SW480 (cell line): ENCODE measurements around the gene PP2D1.
"Not testable (repeated sequence)": the region's sequence is repeated elsewhere in the genome, so short reads cannot be mapped to it uniquely, and the experiment has no call there.

Experiments
- DNase-seq: peaks from one replicate; pipeline ENCODE4 v3.0.0-alpha.2; 2016; ENCODE audit warnings: low spot score

Gene PP2D1

DNA sequence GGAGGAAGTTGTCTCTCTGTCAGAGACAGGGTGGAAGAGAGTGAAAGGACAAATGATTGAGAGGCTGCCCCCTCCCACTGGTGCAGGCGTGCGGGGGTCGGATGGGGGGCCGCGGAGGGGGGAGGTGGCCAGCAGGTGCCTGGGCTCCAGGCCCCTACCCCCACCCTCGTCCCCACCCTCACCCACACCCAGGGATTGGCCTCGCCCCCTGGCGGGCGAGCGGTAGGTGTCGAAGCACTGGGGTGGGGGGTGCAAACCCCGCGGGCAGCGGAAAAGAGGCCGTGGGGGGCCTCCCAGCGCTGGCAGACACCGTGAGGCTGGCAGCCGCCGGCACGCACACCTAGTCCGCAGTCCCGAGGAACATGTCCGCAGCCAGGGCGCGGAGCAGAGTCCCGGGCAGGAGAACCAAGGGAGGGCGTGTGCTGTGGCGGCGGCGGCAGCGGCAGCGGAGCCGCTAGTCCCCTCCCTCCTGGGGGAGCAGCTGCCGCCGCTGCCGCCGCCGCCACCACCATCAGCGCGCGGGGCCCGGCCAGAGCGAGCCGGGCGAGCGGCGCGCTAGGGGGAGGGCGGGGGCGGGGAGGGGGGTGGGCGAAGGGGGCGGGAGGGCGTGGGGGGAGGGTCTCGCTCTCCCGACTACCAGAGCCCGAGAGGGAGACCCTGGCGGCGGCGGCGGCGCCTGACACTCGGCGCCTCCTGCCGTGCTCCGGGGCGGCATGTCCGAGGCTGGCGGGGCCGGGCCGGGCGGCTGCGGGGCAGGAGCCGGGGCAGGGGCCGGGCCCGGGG, 27.9 kb upstream of the PP2D1 start, which contains the start of gene KAT2B:
Gene KAT2B (plus strand): TSS at position 682 of the 783 bp plus-strand sequence. CDS start 32 bp downstream, at position 714.
- peak; percentile 61 for DNase-seq

DNA sequence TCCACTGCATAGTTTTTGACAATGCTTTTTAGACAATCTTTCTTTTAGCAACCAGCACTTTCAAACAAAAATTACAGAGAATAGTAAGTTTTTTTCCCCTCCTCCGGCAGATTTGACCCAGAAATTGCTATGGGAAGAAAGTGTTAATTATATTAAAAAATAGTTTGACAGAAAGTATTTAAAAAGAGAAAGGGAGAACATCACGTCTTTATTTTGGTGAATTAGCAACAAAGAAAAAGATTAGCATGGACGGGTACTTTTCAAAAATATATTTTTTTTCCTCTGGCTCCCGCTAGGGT, 27.4 kb upstream of the PP2D1 start:
- DNase-seq, result no peak

DNA sequence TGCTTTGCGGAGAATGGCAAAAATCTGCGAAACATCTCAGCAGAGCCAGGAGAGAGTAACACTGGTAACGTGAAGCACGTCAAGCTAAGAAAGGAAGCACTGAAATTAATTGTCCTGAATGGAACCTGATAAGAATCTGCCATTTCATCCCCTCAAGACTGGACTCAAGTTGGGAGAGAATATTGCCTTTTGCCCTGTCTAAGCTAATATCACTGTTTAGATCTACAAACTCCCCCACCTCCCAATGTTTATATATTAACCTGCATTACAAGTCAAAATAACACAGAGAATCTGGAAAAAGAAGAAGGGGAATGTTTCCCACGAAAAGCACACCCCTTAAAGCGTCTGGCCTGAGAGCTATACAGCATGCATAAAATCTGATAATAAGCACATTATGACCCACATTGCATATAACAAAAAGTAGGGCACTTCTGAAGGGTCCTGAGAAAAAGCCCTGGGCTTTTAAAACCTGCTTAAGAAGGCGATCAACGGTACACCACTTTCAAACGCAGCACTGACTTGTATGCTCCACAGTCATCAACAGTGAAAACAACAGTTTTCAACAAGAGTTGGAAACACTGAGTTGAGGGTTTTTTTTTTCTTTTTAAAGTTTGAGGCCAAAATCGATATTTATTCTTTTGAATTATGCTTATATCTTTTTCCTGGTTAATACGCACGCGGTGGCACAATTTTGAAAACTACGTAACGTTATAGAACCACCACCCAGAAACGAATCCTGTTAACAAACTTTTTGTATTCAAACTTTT, 26.8 kb upstream of the PP2D1 start:
- DNase-seq, result no peak

- DNase-seq, result no peak
Observed at GRCh38 chr3:20037255-20037996, 25.4 kb upstream of the PP2D1 start.

DNA sequence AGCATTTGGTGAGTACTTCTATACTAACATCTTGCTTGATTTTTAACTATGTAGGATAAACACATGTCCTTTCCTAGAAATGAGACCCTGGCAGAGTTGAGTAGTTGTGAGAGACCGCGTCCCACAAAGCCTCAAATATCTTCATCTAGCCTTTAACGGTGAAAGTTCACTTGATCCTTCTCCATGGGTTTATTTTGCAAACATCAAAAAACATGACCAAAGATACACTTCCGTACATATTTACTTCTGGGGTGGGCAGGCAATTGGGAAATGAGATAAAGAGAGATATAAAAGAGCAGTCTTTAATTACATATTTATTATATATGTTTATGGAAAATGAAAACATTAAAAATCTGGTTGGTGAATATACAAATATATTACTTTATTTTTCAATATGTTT, 23.0 kb upstream of the PP2D1 start:
- no peak for DNase-seq

DNA sequence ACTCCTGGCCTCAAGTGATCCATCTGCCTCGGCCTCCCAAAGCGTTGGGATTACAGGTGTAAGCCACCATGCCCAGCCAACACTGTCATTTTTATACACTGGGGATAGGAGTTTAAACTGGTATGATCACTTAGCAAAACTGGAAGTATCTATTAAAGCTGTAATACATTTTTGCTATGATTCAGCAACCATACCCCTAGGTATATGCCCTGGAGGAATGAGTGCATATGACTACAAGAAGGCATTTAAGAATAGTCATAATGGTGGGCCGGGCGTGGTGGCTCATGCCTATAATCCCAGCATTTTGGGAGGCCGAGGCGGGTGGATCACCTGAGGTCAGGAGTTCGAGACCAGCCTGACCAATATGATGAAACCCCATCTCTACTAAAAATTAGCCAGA, 19.9 kb upstream of the PP2D1 start:
- DNase-seq, result not testable (repeated sequence)

GRCh38 chr3:20028905-20029331, 16.9 kb upstream of the PP2D1 start:
- no peak for DNase-seq

DNA sequence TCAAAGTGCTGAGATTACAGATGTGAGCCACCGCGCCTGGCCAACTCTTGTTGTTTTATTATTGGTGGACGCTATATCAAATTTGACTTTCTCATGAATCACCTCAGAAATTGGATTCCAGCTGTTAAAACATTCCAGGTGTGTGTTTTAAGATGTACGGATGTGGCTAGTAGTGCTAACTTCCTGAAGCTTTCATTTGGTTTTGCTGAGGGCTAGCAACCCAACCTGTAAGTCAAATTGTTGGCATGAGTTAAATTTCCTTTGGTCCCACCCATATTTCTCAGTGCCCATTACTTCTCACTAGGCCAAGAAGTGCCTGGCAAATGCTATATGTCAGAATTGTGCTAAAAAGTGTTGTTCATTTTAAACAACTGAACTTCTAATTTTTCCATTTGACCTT, 15.1 kb upstream of the PP2D1 start:
- DNase-seq, result no peak

GRCh38 chr3:20023623-20024405, 11.8 kb upstream of the PP2D1 start:
- DNase-seq, result no peak

DNA sequence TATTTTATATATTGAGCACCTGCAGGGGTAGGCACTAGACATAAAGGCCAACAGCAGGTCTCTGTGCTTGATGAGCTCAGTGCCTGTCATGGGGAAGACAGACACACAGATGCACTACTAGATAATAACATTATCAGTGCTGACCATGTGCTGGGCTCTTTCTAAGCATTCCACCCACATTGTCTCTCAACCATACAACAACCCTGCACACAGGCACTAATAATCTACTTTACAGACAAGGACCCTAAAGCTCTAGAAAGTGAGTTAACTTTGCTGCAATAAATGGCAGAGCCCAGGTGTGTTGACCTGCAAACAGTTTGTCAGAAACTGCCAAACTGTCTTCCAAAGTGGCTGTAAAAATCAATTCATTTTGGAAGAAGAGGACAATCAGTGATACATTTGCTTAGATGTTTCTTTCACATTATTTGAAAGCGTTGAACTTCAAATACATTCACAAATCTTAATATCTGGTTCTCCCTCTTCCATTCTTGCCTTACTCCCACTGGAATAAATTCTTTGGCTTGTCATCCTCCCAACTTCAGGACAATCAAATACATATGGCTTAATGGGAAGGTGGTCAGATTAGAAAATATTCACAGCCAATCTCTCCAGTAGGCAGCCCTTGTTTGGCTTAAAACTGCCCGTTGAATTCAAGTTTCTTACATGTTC, 11.0 kb upstream of the PP2D1 start:
- DNase-seq, result no peak

GRCh38 chr3:20016076-20016475, 4.0 kb upstream of the PP2D1 start:
- DNase-seq, result not testable (repeated sequence)

GRCh38 chr3:20015525-20015924, 3.5 kb upstream of the PP2D1 start:
- no peak for DNase-seq

GRCh38 chr3:20013396-20013795, 1.3 kb upstream of the PP2D1 start:
- DNase-seq, result no peak

- no peak for DNase-seq
Observed at GRCh38 chr3:20008646-20009045, 3.4 kb downstream of the PP2D1 start.

GRCh38 chr3:20007960-20008359, 4.1 kb downstream of the PP2D1 start:
- DNase-seq, result no peak

GRCh38 chr3:20001932-20002331, 10.1 kb downstream of the PP2D1 start:
- no peak for DNase-seq

DNA sequence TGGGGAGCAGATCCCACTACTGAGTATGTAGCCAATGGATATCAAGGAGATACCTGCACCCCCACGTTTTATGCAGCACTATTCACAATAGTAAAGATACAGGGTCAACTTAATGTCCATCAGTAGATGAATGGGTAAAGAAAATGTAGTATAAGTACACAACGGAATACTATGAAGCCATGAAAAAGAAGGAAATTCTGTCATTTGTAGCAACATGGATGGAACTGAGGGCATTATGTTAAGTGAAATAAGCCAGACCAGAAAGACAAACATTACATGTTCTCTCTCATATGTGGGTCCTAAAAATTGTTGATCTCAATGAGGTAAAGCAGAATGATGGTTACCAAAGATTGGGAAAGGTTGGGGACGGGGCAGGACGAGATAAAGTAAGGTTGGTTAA, 14.6 kb downstream of the PP2D1 start:
- DNase-seq, result no peak

DNA sequence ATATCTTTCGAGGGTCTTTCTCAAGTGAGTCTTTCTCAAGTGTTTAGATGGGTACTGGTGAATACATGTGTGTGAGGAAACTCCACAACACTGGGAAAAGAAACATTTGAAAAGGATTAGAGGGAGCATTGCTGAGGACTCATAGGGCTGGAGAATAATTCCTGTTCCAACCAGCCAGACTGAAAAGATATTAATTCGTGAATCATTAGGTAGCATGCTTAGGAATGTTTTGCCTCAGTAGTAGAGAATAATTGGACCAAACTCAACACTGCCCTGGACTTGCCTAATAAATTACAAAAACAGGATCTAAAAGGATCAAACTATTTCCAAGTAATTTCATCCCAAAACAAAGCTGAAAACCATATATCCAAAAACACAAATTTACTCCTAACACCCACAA, 17.3 kb downstream of the PP2D1 start:
- DNase-seq, result no peak

GRCh38 chr3:19988904-19989303, 23.2 kb downstream of the PP2D1 start:
- not testable (repeated sequence) for DNase-seq

- DNase-seq, result no peak
Observed at GRCh38 chr3:19972054-19972453, 40.0 kb downstream of the PP2D1 start.

GRCh38 chr3:19970327-19970726, 41.7 kb downstream of the PP2D1 start:
- no peak for DNase-seq
